Activated naive CD8-positive, alpha-beta T cell treated with anti-CD3 and anti-CD28 coated beads, Interleukin-2, amount 10 ng/mL, durations not matched to agents 7 days and 5 days (primary cell): ENCODE data around the gene AQP12A. TPM values are rescaled to one million over a fixed set of nuclear protein-coding genes. Genes with fewer than 3 reads are reported as not detected.

Experiments used
- ATAC-seq: fragments of 150-1000 bp; cut with Tn5 transposase; one replicate; pipeline ENCODE4 v1.10.0; 2021; ENCODE audit warnings: low read depth, moderate library complexity
- POLR2A ChIA-PET: fragments of 350-600 bp; sonication (Branson Sonifier 250); formaldehyde crosslinking; loops from one replicate; lab custom pipeline; 2021; ENCODE audit warnings: antibody characterized with exemption; lab: Charles Lee
- DNase-seq: peaks from one replicate; pipeline ENCODE4 v3.0.0; 2021
- H3K27ac Mint-ChIP-seq: one replicate; pipeline ENCODE4 v1.8.0; 2022; ENCODE audit warnings: mild to moderate bottlenecking, mixed read lengths
- H3K27me3 Mint-ChIP-seq: one replicate; pipeline ENCODE4 v1.8.0; 2022; ENCODE audit warnings: mild to moderate bottlenecking, moderate library complexity, mixed read lengths
- H3K36me3 Mint-ChIP-seq: one replicate; pipeline ENCODE4 v1.8.0; 2021; ENCODE audit warnings: mild to moderate bottlenecking, mixed read lengths
- H3K4me1 Mint-ChIP-seq: one replicate; pipeline ENCODE4 v1.8.0; 2021; ENCODE audit warnings: mixed read lengths
- H3K4me3 Mint-ChIP-seq: one replicate; pipeline ENCODE4 v1.8.0; 2022; ENCODE audit warnings: mild to moderate bottlenecking, moderate library complexity, mixed read lengths
- H3K9me3 Mint-ChIP-seq: one replicate; pipeline ENCODE4 v1.8.0; 2021; ENCODE audit warnings: mixed read lengths
- total RNA-seq, 2 experiments: library from RNA; stranded (reverse); gene quantifications; one replicate each; pipeline ENCODE4 v1.2.3, GENCODE V29; 2021

The AQP12A gene
- total RNA-seq, 2 experiments from 2014 or later = not detected

- Mint-ChIP-seq H3K27me3 (no peaks in the 10 kb centered on the region), H3K4me3 (no peak overlapping the region), H3K36me3 (no peaks in the 10 kb centered on the region), H3K27ac (no peak overlapping the region), H3K9me3 (no peaks in the 10 kb centered on the region), H3K4me1 (no peaks in the 10 kb centered on the region)
- no peak for DNase-seq
- no peak for ATAC-seq
- POLR2A ChIA-PET = interaction anchor here (0.5 kb wide), 1 partner anchor 20 kb away, joined by 3 read pairs; no protein-coding TSS in a partner anchor
Observed at GRCh38 chr2:240745962-240746361, 54.3 kb downstream of the AQP12A start.

- no peak for DNase-seq
- ATAC-seq = no peak
- Mint-ChIP-seq H3K27me3 (no peaks in the 10 kb centered on the region), H3K4me3 (no peak overlapping the region), H3K36me3 (no peaks in the 10 kb centered on the region), H3K4me1 (no peaks in the 10 kb centered on the region), H3K27ac (no peak overlapping the region), H3K9me3 (no peaks in the 10 kb centered on the region)
- POLR2A ChIA-PET = no interaction called here
Observed at GRCh38 chr2:240746671-240747070, 55.0 kb downstream of the AQP12A start.

- Mint-ChIP-seq H3K36me3 (no peaks in the 10 kb centered on the region), H3K27ac (no peak overlapping the region), H3K9me3 (no peaks in the 10 kb centered on the region), H3K4me1 (no peaks in the 10 kb centered on the region), H3K4me3 (no peak overlapping the region), H3K27me3 (no peaks in the 10 kb centered on the region)
- POLR2A ChIA-PET = no interaction called here
- DNase-seq (no peak), ATAC-seq (no peak)
Observed at GRCh38 chr2:240747256-240747655, 55.6 kb downstream of the AQP12A start.

Other genes with a start within 250 kb of the AQP12A start
- gene ANKMY1, start 133.9 kb upstream of the AQP12A start, total RNA-seq = 10 to 100 TPM; 50.9 to 53.2 TPM
- gene DUSP28, start 131.5 kb upstream of the AQP12A start, total RNA-seq = 10 to 100 TPM; 12.3 to 13.8 TPM
- 100 to 1,000 TPM; 124 TPM for gene RNPEPL1, start 123.4 kb upstream of the AQP12A start, total RNA-seq
- gene CAPN10, start 105.1 kb upstream of the AQP12A start, total RNA-seq = 10 to 100 TPM; 72.3 to 74.2 TPM
- gene GPR35, start 66.4 kb upstream of the AQP12A start, total RNA-seq = 10 to 100 TPM; 19.2 to 19.3 TPM
- gene AQP12B, start 9.0 kb upstream of the AQP12A start, total RNA-seq = not detected
- gene KIF1A, start 128.4 kb downstream of the AQP12A start, total RNA-seq = 1 to 10 TPM; 2.0 to 2.3 TPM
- gene AGXT, start 177.0 kb downstream of the AQP12A start, total RNA-seq = not detected
- gene MAB21L4, start 204.3 kb downstream of the AQP12A start, total RNA-seq = not detected
- gene CROCC2, start 214.5 kb downstream of the AQP12A start, total RNA-seq = not detected